ENCODE results near the gene EOLA1.
"Not testable (repeated sequence)": the region's sequence is repeated elsewhere in the genome, so short reads cannot be mapped to it uniquely, and the experiment has no call there.

Gene EOLA1

DNA sequence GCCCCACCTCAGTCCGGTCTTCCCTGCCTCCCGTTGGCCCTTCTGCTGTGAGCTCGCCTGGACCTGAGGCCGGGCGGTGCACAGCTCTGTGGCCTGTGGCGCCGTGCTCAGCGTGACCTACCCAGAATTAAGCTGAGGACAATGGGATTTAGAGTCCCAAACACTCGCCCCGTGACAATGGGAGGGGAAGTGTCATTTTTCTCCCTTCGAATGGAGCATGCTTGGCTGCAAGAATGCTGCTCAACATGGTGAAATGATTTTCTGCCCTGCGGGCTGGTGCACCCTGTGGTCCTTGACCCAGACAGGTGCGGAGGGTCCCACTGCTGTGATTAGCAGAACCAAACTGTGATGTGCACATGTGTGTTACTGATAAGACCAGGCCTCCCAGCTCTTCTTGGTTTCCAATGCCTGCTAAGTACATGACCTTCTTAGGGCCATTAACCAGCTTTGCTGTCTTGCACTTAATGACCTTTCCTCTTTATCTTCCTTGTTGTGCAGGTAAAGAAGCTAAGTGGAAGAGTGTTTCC lies 772 bp downstream of the EOLA1 start:
- DNase-seq, result no peak

DNA sequence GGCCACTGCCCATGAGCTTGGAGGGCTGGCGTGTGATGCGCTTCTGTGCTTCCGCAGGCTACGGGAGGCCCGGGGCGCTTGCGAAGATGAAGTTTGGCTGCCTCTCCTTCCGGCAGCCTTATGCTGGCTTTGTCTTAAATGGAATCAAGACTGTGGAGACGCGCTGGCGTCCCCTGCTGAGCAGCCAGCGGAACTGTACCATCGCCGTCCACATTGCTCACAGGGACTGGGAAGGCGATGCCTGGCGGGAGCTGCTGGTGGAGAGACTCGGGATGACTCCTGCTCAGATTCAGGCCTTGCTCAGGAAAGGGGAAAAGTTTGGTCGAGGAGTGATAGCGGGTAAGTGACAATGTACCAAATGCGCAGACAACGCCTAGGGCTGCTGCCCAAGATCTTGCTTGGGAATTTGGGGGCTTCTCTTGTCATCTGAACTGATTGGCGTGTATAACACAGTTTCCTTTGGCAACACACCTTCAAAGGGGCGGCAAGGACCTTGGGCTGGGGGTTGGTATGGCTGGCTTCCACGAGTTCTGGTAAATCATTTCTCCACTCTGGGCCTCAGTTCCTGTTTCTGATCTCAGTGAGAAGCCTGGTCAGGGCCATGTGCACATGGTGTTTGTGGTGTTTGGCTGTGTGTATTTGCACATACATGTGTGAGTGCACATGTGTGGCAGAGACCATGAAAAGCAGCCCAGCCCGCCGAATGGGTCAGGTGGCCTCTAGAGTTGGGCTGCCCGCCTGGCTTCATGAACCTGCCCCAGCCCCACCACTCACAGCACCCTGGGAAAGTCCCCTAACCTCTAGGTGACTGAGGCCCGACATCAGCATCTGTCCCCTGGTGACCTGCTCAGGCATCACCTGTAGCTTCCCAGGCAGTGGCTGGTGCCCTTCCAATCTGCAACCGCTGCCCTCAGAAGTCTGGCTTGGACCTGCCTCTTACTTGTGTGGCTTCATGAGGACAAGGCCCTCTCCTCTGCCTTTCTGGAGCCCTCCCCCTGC lies 5.0 kb downstream of the EOLA1 start:
- DNase-seq, result peak in 1 of 56 donors; percentile 0

DNA sequence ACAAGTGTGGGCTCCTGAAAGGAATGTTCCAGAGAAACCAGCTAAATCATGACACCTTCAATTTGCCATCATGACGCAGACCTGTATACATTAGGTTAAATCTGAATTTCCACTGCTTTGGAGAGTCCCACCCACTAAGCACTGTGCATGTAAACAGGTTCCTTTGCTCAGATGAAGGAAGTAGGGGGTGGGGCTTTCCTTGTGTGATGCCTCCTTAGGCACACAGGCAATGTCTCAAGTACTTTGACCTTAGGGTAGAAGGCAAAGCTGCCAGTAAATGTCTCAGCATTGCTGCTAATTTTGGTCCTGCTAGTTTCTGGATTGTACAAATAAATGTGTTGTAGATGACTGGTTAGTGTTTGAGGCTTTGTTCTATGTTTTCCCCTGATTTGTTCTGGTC lies 6.2 kb downstream of the EOLA1 start:
- not testable (repeated sequence) for DNase-seq

DNA sequence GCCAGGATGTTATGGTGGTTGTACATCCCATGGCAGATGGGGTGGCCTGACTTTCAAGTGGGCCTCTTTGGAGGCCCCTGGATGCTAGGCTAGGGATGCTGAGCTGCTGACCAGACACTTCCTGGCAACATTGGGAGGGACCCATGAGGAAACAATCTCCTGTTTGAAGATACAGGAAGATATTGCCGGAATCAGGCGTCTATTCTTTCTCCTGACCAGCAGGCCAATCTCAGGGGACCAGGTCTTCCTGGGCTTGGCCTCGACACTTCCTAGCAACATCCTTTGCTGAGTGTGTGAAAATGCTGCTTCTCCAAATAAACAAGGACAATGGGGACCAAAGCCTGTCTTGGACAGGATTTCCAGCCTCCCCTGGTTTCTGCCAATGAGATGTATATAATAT lies 7.0 kb downstream of the EOLA1 start:
- not testable (repeated sequence) for DNase-seq

DNA sequence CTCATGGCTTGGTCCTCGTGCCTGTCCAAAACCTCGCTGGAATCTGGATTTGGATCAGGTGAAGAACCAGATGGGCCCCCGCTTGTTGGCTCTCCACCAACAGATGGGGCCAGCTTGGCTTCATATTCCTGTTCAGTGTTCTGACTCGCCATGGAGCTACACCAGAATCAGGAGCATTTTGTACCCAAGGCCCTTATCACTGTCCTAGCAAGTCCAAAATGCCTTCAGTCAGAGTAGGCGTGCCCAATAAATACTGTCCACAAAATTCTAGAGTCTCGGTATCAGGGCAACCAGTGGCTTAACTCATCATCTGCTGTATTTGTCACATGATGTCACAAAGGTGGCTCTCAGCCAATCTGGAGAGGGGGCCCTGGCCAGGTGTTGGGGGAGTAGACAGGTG lies 8.9 kb downstream of the EOLA1 start, which contains the start of gene HSFX3:
Gene HSFX3, minus strand, starts transcription at position 224 of the 400 bp plus-strand sequence. Its CDS starts 72 bp downstream, at position 152.
- DNase-seq, result not testable (repeated sequence)

DNA sequence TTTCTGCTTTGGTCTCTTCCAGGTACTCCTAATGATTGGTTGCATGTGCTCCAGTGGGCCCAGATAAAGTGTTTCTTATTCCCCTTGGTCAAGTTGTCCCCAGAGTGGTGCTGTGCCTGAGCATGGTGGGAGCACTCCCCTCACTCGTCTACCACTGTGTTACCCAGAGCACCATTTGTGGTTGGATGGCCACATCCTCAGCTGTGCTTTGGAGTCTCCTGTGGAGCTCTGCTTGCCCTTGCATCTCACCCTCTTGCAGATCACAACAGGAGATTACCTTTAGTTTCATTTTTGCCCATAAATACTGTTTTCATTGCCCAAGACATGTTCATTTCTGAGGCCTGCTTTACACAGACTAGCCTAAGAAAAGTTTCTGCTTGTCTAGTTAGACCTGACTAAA lies 9.6 kb downstream of the EOLA1 start:
- DNase-seq, result not testable (repeated sequence)

DNA sequence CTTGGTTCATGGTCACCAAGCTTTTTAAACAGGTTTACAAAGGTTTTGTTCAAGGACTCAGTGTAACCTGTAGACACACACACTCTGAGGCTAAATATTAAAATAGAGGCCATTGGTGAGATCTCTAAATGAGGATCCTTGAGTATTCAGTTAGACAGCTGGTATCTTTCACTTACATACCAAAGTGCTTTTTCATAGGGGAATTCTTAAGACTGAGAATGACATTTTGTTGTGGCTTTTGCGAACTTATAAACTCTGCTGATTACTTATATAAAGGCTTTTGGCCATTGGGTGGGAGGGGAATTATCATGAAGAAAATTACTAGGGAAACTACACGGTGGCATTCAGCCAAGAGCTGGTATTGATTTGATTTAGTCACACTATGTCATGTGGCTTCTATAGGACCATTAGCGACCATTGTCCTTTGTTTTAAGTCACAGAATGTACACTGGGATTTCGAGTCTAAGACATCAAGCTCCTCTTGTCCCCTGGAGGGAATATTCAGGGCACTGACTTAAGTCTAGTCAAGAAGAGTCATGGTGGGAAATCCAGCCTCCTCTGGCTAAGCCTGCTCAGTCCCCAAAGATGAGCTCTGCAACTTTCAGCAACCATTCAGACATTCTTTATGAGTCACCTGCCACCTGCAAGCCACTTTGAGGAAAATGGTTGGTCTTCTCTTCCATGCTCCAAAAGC lies 10.6 kb downstream of the EOLA1 start:
- DNase-seq, result not testable (repeated sequence)

DNA sequence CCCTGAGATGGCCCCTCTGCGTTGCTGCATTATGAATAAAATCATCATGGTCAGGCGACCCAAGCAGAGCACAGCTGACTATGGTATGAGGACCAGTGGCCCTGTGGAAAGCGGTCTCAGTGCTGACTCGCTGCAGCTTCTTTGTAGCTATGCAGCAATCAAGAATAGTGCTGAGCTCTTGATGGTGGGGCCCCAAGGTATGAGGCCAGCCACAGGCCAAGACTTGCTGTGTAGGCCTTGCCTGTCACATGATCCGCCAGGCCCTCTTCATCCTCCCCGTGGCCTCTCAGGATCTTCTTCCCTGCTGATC lies 11.1 kb downstream of the EOLA1 start:
- not testable (repeated sequence) for DNase-seq

DNA sequence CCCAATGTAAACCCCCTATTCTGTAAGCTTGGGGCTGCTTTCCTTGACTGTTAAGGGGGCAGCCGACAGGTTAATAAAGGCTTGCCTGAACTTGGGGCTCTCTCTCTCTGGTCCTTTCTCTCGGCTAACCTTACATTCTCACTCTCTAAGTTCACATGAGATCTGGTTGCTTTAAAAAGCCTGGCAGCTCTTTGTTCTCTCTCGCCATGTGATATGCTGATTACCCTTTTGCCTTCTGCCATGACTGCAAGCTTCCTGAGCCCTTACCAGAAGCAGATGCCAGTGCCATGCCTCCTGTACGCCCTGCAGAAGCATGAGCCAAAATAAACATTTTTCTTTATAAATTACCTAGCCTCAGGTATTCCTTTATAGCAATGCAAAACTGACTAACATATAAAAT lies 14.4 kb downstream of the EOLA1 start:
- not testable (repeated sequence) for DNase-seq

DNA sequence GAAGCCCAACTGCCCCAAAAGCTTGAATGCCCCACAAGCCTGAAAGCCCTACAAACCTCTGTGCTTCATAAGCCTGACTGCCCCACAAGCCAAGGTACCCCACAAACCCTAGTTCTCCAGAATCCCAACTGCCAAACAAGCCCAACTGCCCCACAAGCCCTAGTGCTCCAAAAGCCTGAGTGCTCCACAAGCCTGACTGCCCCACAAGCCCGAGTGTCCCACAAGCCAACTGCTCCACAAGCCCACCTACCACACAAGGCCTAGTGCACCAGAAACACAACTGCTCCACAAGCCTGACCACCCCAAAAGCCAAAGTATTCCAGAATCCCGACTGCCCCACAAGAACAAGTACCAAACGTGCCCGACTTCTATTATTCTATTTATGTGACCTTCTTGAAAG lies 22.5 kb downstream of the EOLA1 start:
- no peak for DNase-seq

DNA sequence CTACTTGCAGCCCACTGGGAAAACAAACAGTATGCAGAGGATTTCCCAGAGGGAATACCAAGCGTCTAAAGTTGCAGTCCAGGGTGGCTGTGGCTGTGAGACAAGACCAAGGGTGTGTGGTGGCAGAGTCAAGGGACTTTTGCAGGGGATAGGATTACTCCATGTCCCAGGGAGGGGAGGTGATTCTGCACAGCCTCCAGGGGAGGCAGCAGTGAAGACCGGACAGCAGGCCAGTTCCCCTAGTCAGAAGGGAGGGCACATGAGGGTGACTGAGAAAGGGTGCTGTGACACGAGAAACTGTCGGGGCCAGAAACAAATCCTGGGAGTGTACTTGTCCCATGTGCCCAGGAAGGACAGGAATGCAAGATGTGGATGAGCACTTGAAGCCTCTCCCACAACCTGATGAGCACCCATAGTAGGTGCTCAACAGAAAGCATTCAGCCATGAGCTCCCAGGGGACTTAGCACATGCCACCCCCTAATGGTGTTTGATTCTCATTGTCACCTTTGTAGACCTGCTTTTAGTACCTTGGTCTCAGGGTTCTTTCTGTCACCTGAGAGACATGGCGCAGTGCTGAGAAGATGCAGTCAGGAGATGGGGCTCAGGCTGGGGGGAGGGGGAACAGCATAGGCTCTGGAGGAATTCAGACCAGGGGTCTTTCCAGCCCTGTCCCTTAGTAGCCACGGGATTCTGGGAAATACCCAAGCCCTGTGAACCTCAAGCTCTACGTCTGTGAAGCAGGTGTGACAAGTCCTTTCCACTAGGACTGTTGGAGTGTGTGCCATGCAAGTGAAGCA lies 27.0 kb downstream of the EOLA1 start:
- no peak for DNase-seq

DNA sequence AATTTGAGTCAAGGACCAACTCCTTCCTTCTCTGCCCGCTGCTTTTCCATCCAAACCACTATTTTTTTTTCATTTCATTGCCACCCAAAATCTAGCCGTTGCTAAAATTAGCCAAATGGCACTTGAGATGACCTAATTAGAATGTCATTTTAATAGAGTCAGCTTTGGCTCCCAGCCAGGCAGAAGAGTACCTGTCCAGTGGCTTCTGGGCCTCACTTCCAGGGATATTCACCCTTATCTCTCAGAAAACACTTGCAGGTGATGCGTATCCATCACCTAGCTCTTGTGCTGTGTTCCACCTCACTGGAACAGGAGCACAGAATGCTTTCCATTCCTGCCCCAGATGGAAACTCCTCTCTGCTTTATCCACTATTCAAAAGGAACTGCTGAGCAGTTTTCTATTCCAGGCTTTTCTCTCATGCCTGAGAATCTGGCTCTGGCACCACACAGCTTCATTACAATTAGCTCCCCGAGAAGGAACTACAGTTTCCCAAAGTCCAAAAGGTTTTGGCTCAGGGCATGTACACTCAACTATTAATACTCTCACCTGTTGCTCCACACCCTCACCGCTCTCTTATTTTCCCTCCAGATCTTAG lies 28.0 kb downstream of the EOLA1 start:
- DNase-seq, result no peak

DNA sequence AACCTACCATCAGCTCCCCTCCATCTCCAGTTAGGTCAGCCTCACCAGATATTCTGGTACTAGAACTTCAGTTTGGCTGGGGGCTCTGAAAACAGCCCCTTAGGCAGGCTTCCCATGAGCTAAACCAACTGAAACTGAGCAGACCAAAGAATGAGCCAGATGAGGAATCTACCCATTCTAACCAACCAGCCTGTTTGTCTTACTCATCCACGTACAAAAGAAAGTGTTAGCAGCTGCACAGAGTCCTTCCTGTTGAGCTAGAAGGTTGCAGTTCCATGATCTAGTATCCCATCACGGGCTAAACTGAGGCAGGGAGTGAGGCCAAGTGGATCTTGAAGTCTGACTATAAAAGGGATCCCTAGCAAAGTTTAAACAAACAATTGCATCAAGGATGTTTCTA lies 29.0 kb downstream of the EOLA1 start:
- DNase-seq, result no peak

DNA sequence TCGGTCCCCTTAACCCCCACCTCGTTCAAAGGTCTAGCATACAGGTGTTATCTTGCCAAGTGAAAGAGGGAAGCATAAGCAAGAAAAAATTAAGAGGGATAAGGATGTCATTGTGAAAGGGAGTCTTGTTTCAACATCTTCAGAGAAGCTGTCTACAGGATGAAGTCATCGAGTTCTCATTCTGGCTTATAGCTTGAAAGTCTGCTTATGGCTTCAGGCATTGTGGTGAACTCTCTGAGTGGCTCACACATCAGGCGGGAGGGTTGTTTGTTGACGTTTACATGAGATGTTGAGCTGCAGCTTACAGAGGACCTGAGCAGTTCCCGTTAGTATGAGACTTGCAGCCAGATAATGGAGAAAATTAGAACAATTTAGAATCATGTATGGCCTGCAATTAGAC lies 29.9 kb downstream of the EOLA1 start:
- DNase-seq, result no peak

DNA sequence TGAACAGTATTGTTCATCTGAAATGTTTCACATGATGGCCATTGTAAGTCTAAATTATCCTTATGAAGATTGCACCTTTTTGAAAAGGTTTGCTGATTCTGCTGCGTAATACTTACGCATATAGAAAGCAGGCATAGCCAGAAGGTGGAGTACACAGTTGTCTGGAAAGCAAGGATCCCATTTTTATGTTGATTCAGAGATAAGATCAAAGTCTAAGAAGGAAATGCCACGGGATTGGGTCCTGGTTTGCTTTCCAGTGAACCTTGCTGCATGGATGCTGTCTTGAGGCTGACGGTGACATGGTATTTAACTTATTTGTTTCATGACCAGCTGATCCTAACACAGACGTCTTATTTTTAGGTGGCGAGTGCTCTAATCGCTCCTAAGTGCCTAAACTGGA lies 31.0 kb downstream of the EOLA1 start:
- no peak for DNase-seq

DNA sequence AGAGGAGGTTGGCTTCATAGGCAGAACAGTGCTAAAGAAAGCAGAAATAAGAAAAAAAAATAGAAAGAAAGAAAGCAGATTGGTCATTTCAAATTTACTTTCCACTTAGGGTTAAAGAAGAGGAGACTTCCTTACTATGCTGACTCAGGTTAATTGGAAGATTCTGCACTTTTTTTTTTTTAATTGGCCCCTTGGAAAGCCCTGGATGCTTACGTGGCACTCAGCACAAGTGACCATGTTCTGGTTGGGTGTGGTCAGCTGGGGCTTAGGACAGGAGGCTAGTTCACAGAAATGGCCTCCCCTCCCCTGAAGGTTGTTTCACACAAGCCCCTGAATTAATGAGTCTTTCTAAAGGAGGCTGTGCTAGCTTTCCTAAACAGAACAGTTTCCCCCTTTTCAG lies 31.9 kb downstream of the EOLA1 start:
- DNase-seq, result no peak

DNA sequence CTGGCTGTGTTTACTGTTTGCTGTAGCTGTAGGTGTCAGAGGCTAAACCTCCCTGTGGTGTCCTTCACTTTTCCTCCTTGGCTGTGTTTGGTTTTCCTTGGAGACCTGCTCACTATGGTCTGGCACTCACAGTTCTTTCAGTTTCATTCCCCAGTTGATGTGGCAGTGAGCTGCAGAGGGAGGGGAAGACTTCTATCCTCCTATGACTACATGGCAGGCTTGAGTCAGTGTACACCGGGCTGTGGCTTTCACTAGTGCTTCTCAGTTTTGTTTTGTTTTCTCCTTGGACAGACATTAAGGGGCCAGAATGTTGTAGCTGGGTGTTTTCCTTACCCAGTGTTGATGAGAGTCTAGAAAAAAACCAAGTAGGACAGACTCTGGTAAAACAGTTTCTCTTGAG lies 32.6 kb downstream of the EOLA1 start:
- DNase-seq, result not testable (repeated sequence)

DNA sequence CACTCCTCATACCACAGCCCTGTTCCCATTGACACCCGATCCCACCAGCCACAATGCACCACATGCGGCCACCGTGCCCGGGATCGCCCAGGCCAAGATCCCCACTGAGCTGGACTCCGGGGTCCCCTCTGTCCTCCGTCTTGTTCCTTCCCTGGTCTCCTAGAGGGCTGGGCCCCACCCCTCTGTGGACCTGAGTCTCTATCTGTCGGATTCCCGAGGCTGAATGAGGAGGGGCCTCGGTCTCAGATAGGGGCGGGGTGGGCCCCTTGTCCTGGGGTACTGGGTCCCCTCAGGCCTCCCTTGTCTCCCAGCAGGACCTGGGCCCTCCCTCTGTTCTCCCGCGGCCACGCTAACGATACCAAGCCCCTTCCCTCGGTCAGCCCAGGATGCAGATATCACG lies 44.8 kb downstream of the EOLA1 start:
- not testable (repeated sequence) for DNase-seq

DNA sequence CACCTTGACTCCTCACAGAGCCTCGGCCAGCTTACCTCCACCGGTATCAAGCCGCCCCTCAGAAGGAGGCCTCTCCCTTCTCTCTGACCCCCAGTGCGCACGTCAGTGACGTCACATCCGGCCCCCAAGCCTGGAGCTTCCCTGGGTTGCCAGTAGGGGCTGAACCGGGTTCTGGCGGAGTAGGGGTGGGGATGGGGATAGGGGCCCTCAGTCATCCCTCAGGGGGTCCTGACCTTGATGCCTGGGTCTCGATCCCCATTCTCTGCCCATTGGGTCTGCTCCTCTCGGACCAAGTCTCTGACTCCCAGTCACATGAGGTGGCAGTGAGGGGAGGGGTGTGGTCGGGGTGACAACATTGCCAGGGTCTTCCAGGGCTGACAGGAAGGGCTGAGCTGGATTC lies 46.5 kb downstream of the EOLA1 start, which contains the start of gene MAGEA9B:
Gene MAGEA9B, minus strand, starts transcription at position 101 of the 400 bp plus-strand sequence. CDS start 4,280 bp downstream, outside the sequence.
- not testable (repeated sequence) for DNase-seq

DNA sequence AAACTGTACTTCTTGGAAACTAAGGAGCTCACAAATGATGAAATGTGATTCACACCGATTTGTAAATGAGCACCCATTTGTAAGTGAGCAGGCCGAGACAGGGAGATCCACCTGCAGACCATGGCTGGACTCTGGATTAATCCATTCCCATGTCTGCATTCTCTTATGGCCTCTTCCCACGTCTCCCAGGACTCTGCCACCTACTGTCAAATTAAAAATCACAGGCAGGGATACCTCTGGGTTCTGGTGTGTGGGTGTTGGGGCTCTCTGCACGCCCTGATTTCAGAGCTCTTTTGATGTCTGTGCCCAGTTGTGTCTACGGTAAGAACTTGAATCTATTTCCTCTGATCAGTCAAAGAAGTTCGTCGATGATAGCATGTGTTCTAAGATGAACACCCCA lies 50.2 kb downstream of the EOLA1 start:
- not testable (repeated sequence) for DNase-seq

DNA sequence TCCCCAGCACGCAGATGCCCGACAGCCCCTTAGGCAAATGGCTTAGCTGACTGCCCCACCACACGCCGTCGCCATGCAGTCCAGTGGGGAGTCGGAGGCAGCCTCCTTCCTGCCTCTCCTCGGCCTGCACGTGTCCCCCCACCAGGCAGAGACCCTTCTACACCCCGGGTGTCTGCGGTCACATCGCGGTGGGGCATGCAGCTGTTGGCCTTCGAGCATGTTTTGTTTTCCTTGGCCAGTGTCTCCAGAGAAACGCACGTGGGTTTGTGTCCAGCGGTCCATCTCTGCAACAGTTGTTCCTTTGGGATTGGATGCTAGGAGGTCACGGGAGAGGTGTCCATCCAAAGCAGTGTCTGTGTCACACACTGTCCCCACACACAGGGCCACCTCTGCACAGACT lies 54.4 kb downstream of the EOLA1 start, which contains the start of gene HSFX2:
Gene HSFX2, minus strand, starts transcription at position 101 of the 400 bp plus-strand sequence. CDS start 614 bp downstream, outside the sequence.
- not testable (repeated sequence) for DNase-seq
